Measurements from ENCODE around the gene GSK3B. TPM values are rescaled to one million over a fixed set of nuclear protein-coding genes. Genes with fewer than 3 reads are reported as not detected.

GSK3B gene
- total RNA-seq, 1 experiment from 2014 or later: 56.5 TPM

DNA sequence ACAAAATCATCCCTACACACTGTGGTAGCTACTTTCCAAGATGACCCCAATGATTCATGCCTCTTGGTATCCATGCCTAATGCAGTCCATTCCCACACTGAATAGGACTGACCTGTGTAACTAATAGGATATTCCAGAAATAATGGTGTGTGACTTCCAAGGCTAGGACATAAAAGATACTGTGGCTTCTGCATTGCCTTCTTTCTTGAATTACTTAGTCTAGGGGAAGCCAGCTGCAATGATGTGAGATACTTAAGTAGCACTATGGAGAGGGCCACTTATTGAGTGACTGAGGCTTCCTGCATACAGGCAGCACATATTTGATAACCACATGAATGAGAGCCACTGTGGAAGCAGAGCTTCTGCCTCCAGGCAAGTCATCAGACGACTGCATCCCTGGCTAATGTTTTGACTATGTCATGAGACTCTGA lies 262.3 kb downstream of the GSK3B start:
- no peak overlapping the region for H3K4me2 ChIP-seq (ENCODE audit: insufficient read depth, insufficient read length, low read length)
- no peak overlapping the region for H3K9ac ChIP-seq (ENCODE audit: extremely low read depth, insufficient read length, low read length)
- H3K79me2 ChIP-seq (ENCODE audit: insufficient read depth, low read length): no peaks in the 10 kb centered on the region
- no peaks in the 10 kb centered on the region for H4K20me1 ChIP-seq (ENCODE audit: control insufficient read depth, insufficient read depth, insufficient read length)
- no peaks in the 10 kb centered on the region for H3K27me3 ChIP-seq (ENCODE audit: insufficient read depth, low read length)
- no peak overlapping the region for H2BK120ac ChIP-seq (ENCODE audit: low read depth, low read length, poor library complexity, severe bottlenecking)
- no CpG with 5 or more reads among the region's 1 CpG for WGBS (ENCODE audit: extremely low coverage, insufficient read length, low lambda C conversion rate)
- no peak overlapping the region for H3K14ac ChIP-seq (ENCODE audit: insufficient read depth, low read length)
- no peak overlapping the region for H3K4me3 Mint-ChIP-seq
- H3K4me1 ChIP-seq (ENCODE audit: insufficient read depth, low read length): peaks cover 9% of the 10 kb centered on the region
- 0 out of 7 replicates have a peak overlapping the region, but pooled peaks of 1 of the 3 experiments have one; percentile 27 for H3K27ac Mint-ChIP-seq
- no peak overlapping the region for H3K18ac ChIP-seq (ENCODE audit: insufficient read length, low read depth, low read length)
- no peak overlapping the region for H3T11ph ChIP-seq (ENCODE audit: low read length)
- peaks cover 33 to 36% of the 10 kb centered on the region in 2 experiments for H3K4me1 Mint-ChIP-seq
- H2BK15ac ChIP-seq (ENCODE audit: low read depth, low read length): no peak overlapping the region
- H3K9me3 Mint-ChIP-seq: no peaks in the 10 kb centered on the region
- no peak overlapping the region for H2BK5ac ChIP-seq (ENCODE audit: insufficient read length, low read length)
- H2AFZ ChIP-seq (ENCODE audit: low read length): no peak overlapping the region
- no peak overlapping the region for H3K23ac ChIP-seq (ENCODE audit: insufficient read length, low read depth, low read length)
- H3K27ac ChIP-seq (ENCODE audit: insufficient read length, low read depth, low read length): no peak overlapping the region
- no peak overlapping the region for H3K56ac ChIP-seq (ENCODE audit: insufficient read length, low read depth, low read length)
- no peak overlapping the region for H3K4ac ChIP-seq (ENCODE audit: low read depth, low read length)
- H2AK5ac ChIP-seq (ENCODE audit: insufficient read length, low read length): no peak overlapping the region
- no peak overlapping the region for H4K5ac ChIP-seq (ENCODE audit: insufficient read length, low read depth, low read length)
- no peaks in the 10 kb centered on the region for H3K9me3 ChIP-seq (ENCODE audit: control insufficient read depth, low read depth, low read length)
- no peaks in the 10 kb centered on the region for H3K79me1 ChIP-seq (ENCODE audit: insufficient read depth, low read depth, low read length, poor library complexity, severe bottlenecking)
- H3K27me3 Mint-ChIP-seq (ENCODE audit: low read depth): no peaks in the 10 kb centered on the region
- no peaks in the 10 kb centered on the region for H3K23me2 ChIP-seq (ENCODE audit: insufficient read length, low read depth, low read length, poor library complexity, severe bottlenecking)
- TF ChIP-seq, protein P1, sequence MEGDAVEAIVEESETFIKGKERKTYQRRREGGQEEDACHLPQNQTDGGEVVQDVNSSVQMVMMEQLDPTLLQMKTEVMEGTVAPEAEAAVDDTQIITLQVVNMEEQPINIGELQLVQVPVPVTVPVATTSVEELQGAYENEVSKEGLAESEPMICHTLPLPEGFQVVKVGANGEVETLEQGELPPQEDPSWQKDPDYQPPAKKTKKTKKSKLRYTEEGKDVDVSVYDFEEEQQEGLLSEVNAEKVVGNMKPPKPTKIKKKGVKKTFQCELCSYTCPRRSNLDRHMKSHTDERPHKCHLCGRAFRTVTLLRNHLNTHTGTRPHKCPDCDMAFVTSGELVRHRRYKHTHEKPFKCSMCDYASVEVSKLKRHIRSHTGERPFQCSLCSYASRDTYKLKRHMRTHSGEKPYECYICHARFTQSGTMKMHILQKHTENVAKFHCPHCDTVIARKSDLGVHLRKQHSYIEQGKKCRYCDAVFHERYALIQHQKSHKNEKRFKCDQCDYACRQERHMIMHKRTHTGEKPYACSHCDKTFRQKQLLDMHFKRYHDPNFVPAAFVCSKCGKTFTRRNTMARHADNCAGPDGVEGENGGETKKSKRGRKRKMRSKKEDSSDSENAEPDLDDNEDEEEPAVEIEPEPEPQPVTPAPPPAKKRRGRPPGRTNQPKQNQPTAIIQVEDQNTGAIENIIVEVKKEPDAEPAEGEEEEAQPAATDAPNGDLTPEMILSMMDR (conservative IDR thresholded peaks at IDR 0.05): no peak
- no peak overlapping the region for H4K8ac ChIP-seq (replicated peaks; ENCODE audit: insufficient read length, low read depth, low read length)
- no peak overlapping the region for H2BK20ac ChIP-seq (ENCODE audit: low read depth, low read length, poor library complexity, severe bottlenecking)
- no peak for DNase-seq
- H3K36me3 Mint-ChIP-seq (ENCODE audit: insufficient read depth in 1 of 3, low read depth in 3 of 3): no peaks in the 10 kb centered on the region; a peak in 2 of 7 replicates
- H2BK12ac ChIP-seq (ENCODE audit: insufficient read length, low read depth, low read length): no peak overlapping the region
- H4K91ac ChIP-seq (ENCODE audit: insufficient read length, low read depth, low read length): no peak overlapping the region
